Panc1 (cell line): Measurements from ENCODE around the gene RYK. TPM values are rescaled to one million over a fixed set of nuclear protein-coding genes. Genes with fewer than 3 reads are reported as not detected.
"Not testable (repeated sequence)": the region's sequence is repeated elsewhere in the genome, so short reads cannot be mapped to it uniquely, and the experiment has no call there.

Experiments
- ATAC-seq: fragments of 200-7000 bp; cut with Tn5 transposase; 2 replicates; pipeline ENCODE4 v1.9.1; 2020; ENCODE audit warnings: mild to moderate bottlenecking, moderate library complexity
- BruUV-seq: library from RNA; stranded (reverse); fragments of 400-500 nt; replicated peaks from 2 replicates; lab custom pipeline; 2021; lab: Mats Ljungman, UMichigan
- CTCF ChIA-PET: fragments of 300-600 bp; sonication (Branson Sonifier 250); formaldehyde crosslinking; loops from one replicate; lab custom pipeline; 2022; ENCODE audit warnings: antibody characterized with exemption; lab: Charles Lee
- POLR2A ChIA-PET: fragments of 300-600 bp; sonication (Branson Sonifier 250); formaldehyde crosslinking; loops from one replicate; lab custom pipeline; 2022; ENCODE audit warnings: antibody characterized with exemption; lab: Charles Lee
- DNase-seq: peaks from one replicate; pipeline ENCODE4 v3.0.0-alpha.2; 2010; ENCODE audit warnings: low read depth, low spot score
- H3K27ac ChIP-seq: 2 replicates; pipeline ENCODE4 v1.5.1; 2011; ENCODE audit warnings: mild to moderate bottlenecking, low read length, inconsistent platforms
- H3K27me3 ChIP-seq: fragments of 200-500 bp; sonication (Bioruptor generic); 2 replicates; pipeline ENCODE4 v1.6.0; 2014; ENCODE audit warnings: low read length, inconsistent platforms; ENCODE audit not compliant: control insufficient read depth, insufficient read depth
- H3K36me3 ChIP-seq: fragments of 200-500 bp; sonication (Bioruptor generic); 2 replicates; pipeline ENCODE4 v1.5.1; 2014; ENCODE audit warnings: inconsistent platforms, mild to moderate bottlenecking, low read length, moderate library complexity; ENCODE audit not compliant: control insufficient read depth, insufficient read depth
- H3K4me1 ChIP-seq: 2 replicates; pipeline ENCODE4 v1.5.1; 2011; ENCODE audit warnings: inconsistent platforms, mild to moderate bottlenecking, low read length, moderate library complexity; ENCODE audit not compliant: control insufficient read depth, insufficient read depth
- H3K4me3 ChIP-seq, 2 experiments: 2 replicates each; pipeline ENCODE4 v1.5.1; 2011 to 2012; ENCODE audit warnings: low read depth in 2 of 2, low read length in 2 of 2, mild to moderate bottlenecking in 2 of 2, inconsistent platforms in 1 of 2, moderate library complexity in 1 of 2
- H3K9me3 ChIP-seq: fragments of 200-500 bp; sonication (Bioruptor generic); 2 replicates; pipeline ENCODE4 v1.5.1; 2014; ENCODE audit warnings: low read depth, mild to moderate bottlenecking, inconsistent platforms, low read length, moderate library complexity; ENCODE audit not compliant: control insufficient read depth, insufficient read depth
- POLR2AphosphoS5 ChIP-seq: IDR thresholded peaks from 2 replicates; pipeline ENCODE4 v1.6.1; 2012; ENCODE audit warnings: mild to moderate bottlenecking, low read depth, low read length, moderate library complexity
- SIN3A ChIP-seq: IDR thresholded peaks from 2 replicates; pipeline ENCODE4 v1.6.1; 2012; ENCODE audit warnings: low read depth, mild to moderate bottlenecking, low read length, moderate library complexity, borderline replicate concordance; ENCODE audit not compliant: insufficient read depth
- TCF7L2 ChIP-seq: IDR thresholded peaks from 2 replicates; pipeline ENCODE4 v1.6.1; 2011; ENCODE audit warnings: mild to moderate bottlenecking, low read depth, low read length, inconsistent platforms
- in situ Hi-C: cut with HindIII; loops from 2 replicates; pipeline ENCODE4 v1.10.0; 2016; ENCODE audit warnings: low sequenced_read_pairs, low pct_unique_long_range_greater_than_20kb
- intact Hi-C: fragments of 100-400 bp; cut with micrococcal nuclease; formaldehyde crosslinking; loops from one replicate; pipeline ENCODE4 v1.10.0; 2022; ENCODE audit not compliant: unreplicated experiment
- total RNA-seq: library from RNA; stranded (reverse); gene quantifications from one replicate; pipeline ENCODE4 v1.2.1, GENCODE V29; 2021; ENCODE audit not compliant: unreplicated experiment
- TF ChIP-seq, protein P1 (sequence below): fragments of 450-650 bp; IDR thresholded peaks from 2 replicates; pipeline ENCODE4 v1.5.1; 2017; ENCODE audit warnings: mild to moderate bottlenecking
- TF ChIP-seq, protein P2 (sequence below), 2 experiments: IDR thresholded peaks; 2 replicates each; pipeline ENCODE4 v1.6.1; 2011 to 2012; ENCODE audit warnings: low read depth in 2 of 2, control low read depth in 1 of 2, low read length in 1 of 2, mild to moderate bottlenecking in 1 of 2, moderate library complexity in 1 of 2; ENCODE audit not compliant: insufficient read depth in 1 of 2

The RYK gene
- total RNA-seq, 1 experiment from 2014 or later, result 82.7 TPM

GRCh38 chr3:134228035-134228434, 22.6 kb downstream of the RYK start:
- H3K27ac ChIP-seq, result no peak overlapping the region
- H3K4me3 ChIP-seq, result no peak overlapping the region
- ATAC-seq, result peak; percentile 64; the same call in 1 of the 2 replicates
- no peak for DNase-seq
- no peaks in the 10 kb centered on the region for H3K27me3 ChIP-seq
- no TSS peak for BruUV-seq
- H3K36me3 ChIP-seq, result no peaks in the 10 kb centered on the region
- intact Hi-C loops (no loop called here), in situ Hi-C loops (no loop called here)
- ChIA-PET POLR2A (interaction anchor here (0.7 kb wide), 1 partner anchor 10 kb away, joined by 8 read pairs; no protein-coding TSS in a partner anchor), CTCF (interaction anchor here (0.6 kb wide), 1 partner anchor 38 kb away, joined by 11 read pairs; no protein-coding TSS in a partner anchor)
- TF ChIP-seq, protein P1, sequence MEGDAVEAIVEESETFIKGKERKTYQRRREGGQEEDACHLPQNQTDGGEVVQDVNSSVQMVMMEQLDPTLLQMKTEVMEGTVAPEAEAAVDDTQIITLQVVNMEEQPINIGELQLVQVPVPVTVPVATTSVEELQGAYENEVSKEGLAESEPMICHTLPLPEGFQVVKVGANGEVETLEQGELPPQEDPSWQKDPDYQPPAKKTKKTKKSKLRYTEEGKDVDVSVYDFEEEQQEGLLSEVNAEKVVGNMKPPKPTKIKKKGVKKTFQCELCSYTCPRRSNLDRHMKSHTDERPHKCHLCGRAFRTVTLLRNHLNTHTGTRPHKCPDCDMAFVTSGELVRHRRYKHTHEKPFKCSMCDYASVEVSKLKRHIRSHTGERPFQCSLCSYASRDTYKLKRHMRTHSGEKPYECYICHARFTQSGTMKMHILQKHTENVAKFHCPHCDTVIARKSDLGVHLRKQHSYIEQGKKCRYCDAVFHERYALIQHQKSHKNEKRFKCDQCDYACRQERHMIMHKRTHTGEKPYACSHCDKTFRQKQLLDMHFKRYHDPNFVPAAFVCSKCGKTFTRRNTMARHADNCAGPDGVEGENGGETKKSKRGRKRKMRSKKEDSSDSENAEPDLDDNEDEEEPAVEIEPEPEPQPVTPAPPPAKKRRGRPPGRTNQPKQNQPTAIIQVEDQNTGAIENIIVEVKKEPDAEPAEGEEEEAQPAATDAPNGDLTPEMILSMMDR, result no peak
- TF ChIP-seq, protein P2, sequence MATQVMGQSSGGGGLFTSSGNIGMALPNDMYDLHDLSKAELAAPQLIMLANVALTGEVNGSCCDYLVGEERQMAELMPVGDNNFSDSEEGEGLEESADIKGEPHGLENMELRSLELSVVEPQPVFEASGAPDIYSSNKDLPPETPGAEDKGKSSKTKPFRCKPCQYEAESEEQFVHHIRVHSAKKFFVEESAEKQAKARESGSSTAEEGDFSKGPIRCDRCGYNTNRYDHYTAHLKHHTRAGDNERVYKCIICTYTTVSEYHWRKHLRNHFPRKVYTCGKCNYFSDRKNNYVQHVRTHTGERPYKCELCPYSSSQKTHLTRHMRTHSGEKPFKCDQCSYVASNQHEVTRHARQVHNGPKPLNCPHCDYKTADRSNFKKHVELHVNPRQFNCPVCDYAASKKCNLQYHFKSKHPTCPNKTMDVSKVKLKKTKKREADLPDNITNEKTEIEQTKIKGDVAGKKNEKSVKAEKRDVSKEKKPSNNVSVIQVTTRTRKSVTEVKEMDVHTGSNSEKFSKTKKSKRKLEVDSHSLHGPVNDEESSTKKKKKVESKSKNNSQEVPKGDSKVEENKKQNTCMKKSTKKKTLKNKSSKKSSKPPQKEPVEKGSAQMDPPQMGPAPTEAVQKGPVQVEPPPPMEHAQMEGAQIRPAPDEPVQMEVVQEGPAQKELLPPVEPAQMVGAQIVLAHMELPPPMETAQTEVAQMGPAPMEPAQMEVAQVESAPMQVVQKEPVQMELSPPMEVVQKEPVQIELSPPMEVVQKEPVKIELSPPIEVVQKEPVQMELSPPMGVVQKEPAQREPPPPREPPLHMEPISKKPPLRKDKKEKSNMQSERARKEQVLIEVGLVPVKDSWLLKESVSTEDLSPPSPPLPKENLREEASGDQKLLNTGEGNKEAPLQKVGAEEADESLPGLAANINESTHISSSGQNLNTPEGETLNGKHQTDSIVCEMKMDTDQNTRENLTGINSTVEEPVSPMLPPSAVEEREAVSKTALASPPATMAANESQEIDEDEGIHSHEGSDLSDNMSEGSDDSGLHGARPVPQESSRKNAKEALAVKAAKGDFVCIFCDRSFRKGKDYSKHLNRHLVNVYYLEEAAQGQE (IDR thresholded peaks at IDR 0.05; ENCODE audit: insufficient read depth in 1 of 2, low read depth in 2 of 2, low read length in 1 of 2), result no peak
- no peak for TF ChIP-seq SIN3A
- TF ChIP-seq POLR2AphosphoS5, result no peak
- TF ChIP-seq TCF7L2, result no peak
- H3K9me3 ChIP-seq, result no peaks in the 10 kb centered on the region
- H3K4me1 ChIP-seq, result peaks cover 16% of the 10 kb centered on the region

DNA sequence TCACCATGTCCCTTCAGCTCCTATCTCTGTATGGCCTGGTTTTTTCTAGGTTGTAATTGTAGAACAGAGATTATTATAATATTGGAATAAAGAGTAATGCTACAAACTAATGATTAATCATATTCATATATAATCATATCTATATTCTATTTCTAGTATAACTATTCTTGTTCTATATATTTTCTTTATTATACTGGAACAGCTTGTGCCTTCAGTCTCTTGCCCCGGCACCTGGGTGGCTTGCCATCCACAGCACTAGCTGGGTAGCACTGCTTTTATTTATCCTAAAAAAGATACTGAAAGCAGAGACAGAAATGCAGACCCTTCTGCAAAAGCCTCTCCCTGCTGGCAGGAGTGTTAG, 25.9 kb downstream of the RYK start:
- in situ Hi-C loops, DNase-seq, H3K27ac ChIP-seq, H3K27me3 ChIP-seq, ATAC-seq, H3K4me3 ChIP-seq, BruUV-seq, H3K9me3 ChIP-seq, H3K36me3 ChIP-seq, intact Hi-C loops: not testable (repeated sequence)
- TF ChIP-seq, protein P1, result peak; percentile 47
- CTCF ChIA-PET, result interaction anchor here (0.6 to 1.0 kb wide), 3 partner anchors 15 to 279 kb away, joined by 3 read pairs; no protein-coding TSS in a partner anchor
- peaks cover 16% of the 10 kb centered on the region for H3K4me1 ChIP-seq
- POLR2A ChIA-PET, result interaction anchor here (0.5 kb wide), 1 partner anchor 9 kb away, joined by 8 read pairs; no protein-coding TSS in a partner anchor
